CD4-positive, alpha-beta memory T cell (primary cell): ENCODE measurements around the gene ZNF45. TPM values are rescaled to one million over a fixed set of nuclear protein-coding genes. Genes with fewer than 3 reads are reported as not detected.

Experiments
- polyA plus RNA-seq, 2 donors: library from polyadenylated mRNA; unstranded; fragments of 300-500 nt; fragmentation: Illumina TruSeq; gene quantifications; one replicate each; pipeline ENCODE4 v1.2.3, GENCODE V29; 2021
- total RNA-seq, 2 experiments: library from RNA; stranded (reverse); gene quantifications; one replicate each; pipeline ENCODE4 v1.2.3, GENCODE V29; 2021

ZNF45 gene
- total and polyA plus RNA-seq, 4 experiments from 2014 or later: 9.4 to 29.6 (median 19.0) TPM

Other genes with a start within 250 kb of the ZNF45 start
- not detected for gene IRGC, start 219.2 kb downstream of the ZNF45 start, total RNA-seq
- gene IRGC, start 219.2 kb downstream of the ZNF45 start, polyA plus RNA-seq: not detected
- 10 to 100 TPM; 57.6 to 57.9 TPM for gene SMG9, start 180.3 kb downstream of the ZNF45 start, total RNA-seq
- gene SMG9, start 180.3 kb downstream of the ZNF45 start, polyA plus RNA-seq: 10 to 100 TPM in 1 of 2 donors, 1 to 10 TPM in 1; 3.8 to 13.7 TPM
- gene KCNN4, start 154.3 kb downstream of the ZNF45 start, total RNA-seq: 10 to 100 TPM; 33.6 to 33.9 TPM
- 10 to 100 TPM; 10.5 to 23.7 TPM for gene KCNN4, start 154.3 kb downstream of the ZNF45 start, polyA plus RNA-seq
- under 1 TPM; 0.49 to 0.97 TPM for gene LYPD5, start 132.8 kb downstream of the ZNF45 start, total RNA-seq
- under 1 TPM; 0.27 to 0.50 TPM for gene LYPD5, start 132.8 kb downstream of the ZNF45 start, polyA plus RNA-seq
- 10 to 100 TPM; 18.1 to 20.7 TPM for gene ZNF283, start 108.0 kb downstream of the ZNF45 start, total RNA-seq
- gene ZNF283, start 108.0 kb downstream of the ZNF45 start, polyA plus RNA-seq: 1 to 10 TPM; 4.3 to 4.9 TPM
- gene ZNF404, start 51.3 kb downstream of the ZNF45 start, total RNA-seq: 1 to 10 TPM; 3.7 to 4.2 TPM
- gene ZNF404, start 51.3 kb downstream of the ZNF45 start, polyA plus RNA-seq: 1 to 10 TPM; 1.8 to 3.9 TPM
- 1 to 10 TPM; 2.9 to 3.2 TPM for gene ZNF221, start 15.9 kb upstream of the ZNF45 start, total RNA-seq
- 1 to 10 TPM in 1 of 2 donors, not detected in 1; 1.0 TPM for gene ZNF221, start 15.9 kb upstream of the ZNF45 start, polyA plus RNA-seq
- gene ZNF155, start 48.9 kb upstream of the ZNF45 start, total RNA-seq: 10 to 100 TPM; 12.9 to 14.1 TPM
- 1 to 10 TPM; 2.4 to 4.2 TPM for gene ZNF155, start 48.9 kb upstream of the ZNF45 start, polyA plus RNA-seq
- gene ZNF230, start 67.7 kb upstream of the ZNF45 start, total RNA-seq: 10 to 100 TPM; 16.6 to 18.4 TPM
- gene ZNF230, start 67.7 kb upstream of the ZNF45 start, polyA plus RNA-seq: 1 to 10 TPM in 1 of 2 donors, under 1 TPM in 1; 0.83 to 4.8 TPM
- gene ZNF222, start 90.1 kb upstream of the ZNF45 start, total RNA-seq: 10 to 100 TPM in 1 of 2 experiments, 1 to 10 TPM in 1; 7.9 to 11.4 TPM
- gene ZNF222, start 90.1 kb upstream of the ZNF45 start, polyA plus RNA-seq: 1 to 10 TPM; 1.6 to 3.8 TPM
- 1 to 10 TPM; 6.8 to 8.0 TPM for gene ZNF223, start 116.8 kb upstream of the ZNF45 start, total RNA-seq
- 1 to 10 TPM; 2.2 to 2.7 TPM for gene ZNF223, start 116.8 kb upstream of the ZNF45 start, polyA plus RNA-seq
- gene ZNF284, start 136.9 kb upstream of the ZNF45 start, total RNA-seq: 1 to 10 TPM; 5.4 to 5.7 TPM
- gene ZNF284, start 136.9 kb upstream of the ZNF45 start, polyA plus RNA-seq: 1 to 10 TPM in 1 of 2 donors, under 1 TPM in 1; 0.61 to 1.2 TPM
- 10 to 100 TPM; 86.9 to 91.2 TPM for gene ZNF224, start 159.1 kb upstream of the ZNF45 start, total RNA-seq
- 10 to 100 TPM; 10.8 to 13.0 TPM for gene ZNF224, start 159.1 kb upstream of the ZNF45 start, polyA plus RNA-seq
- 10 to 100 TPM; 10.7 to 13.9 TPM for gene ZNF225, start 178.1 kb upstream of the ZNF45 start, total RNA-seq
- gene ZNF225, start 178.1 kb upstream of the ZNF45 start, polyA plus RNA-seq: 1 to 10 TPM in 1 of 2 donors, under 1 TPM in 1; 0.98 to 2.7 TPM
- gene ZNF234, start 206.3 kb upstream of the ZNF45 start, total RNA-seq: 10 to 100 TPM; 23.9 to 28.9 TPM
- 1 to 10 TPM; 2.2 to 7.5 TPM for gene ZNF234, start 206.3 kb upstream of the ZNF45 start, polyA plus RNA-seq
- gene ZNF226, start 229.8 kb upstream of the ZNF45 start, total RNA-seq: 10 to 100 TPM; 51.0 to 55.6 TPM
- gene ZNF226, start 229.8 kb upstream of the ZNF45 start, polyA plus RNA-seq: 10 to 100 TPM; 23.4 to 25.2 TPM